Mucosa of descending colon (tissue), 3 donors: ENCODE measurements around the gene SNPH. TPM values are rescaled to one million over a fixed set of nuclear protein-coding genes. Genes with fewer than 3 reads are reported as not detected.

Source experiments
- ATAC-seq: fragments of 200-7000 bp; cut with Tn5 transposase; one replicate; pipeline ENCODE4 v1.9.1; 2020; ENCODE audit warnings: mild to moderate bottlenecking, moderate library complexity
- DNase-seq, 3 donors: peaks; one replicate each; pipeline ENCODE4 v3.0.0-alpha.2; 2020
- H3K36me3 ChIP-seq: fragments of 200-600 bp; one replicate; pipeline ENCODE4 v1.8.0; 2021; ENCODE audit warnings: low read depth, mild to moderate bottlenecking
- H3K4me1 ChIP-seq: fragments of 200-600 bp; one replicate; pipeline ENCODE4 v1.8.0; 2021; ENCODE audit warnings: low read depth, mild to moderate bottlenecking
- H3K4me3 ChIP-seq: fragments of 200-600 bp; one replicate; pipeline ENCODE4 v1.8.0; 2021; ENCODE audit warnings: mild to moderate bottlenecking
- H3K9me3 ChIP-seq: fragments of 200-600 bp; one replicate; pipeline ENCODE4 v1.8.0; 2021; ENCODE audit warnings: mild to moderate bottlenecking
- intact Hi-C, 2 donors: fragments of 100-400 bp; cut with DNase I in 1 of 2; cut with micrococcal nuclease in 1 of 2; formaldehyde crosslinking; loops; one replicate each; pipeline versions ENCODE4 v1.11.0 to v1.11.1; 2022; cut with DNase I, micrococcal nuclease
- total RNA-seq, 3 donors: library from RNA; stranded (reverse); fragmentation: NEBNext Ultra II Directional in 2 of 3; extraction: Animal tissue kit (Norgen Biotek cat#: 25700) in 2 of 3; gene quantifications; one replicate each; pipeline versions ENCODE4 v1.2.1 to v1.2.4, GENCODE V29; 2021 to 2023
- TF ChIP-seq, protein P1 (sequence below): fragments of 200-600 bp; IDR thresholded peaks from one replicate; pipeline ENCODE4 v1.8.0; 2022; ENCODE audit warnings: antibody characterized with exemption, mild to moderate bottlenecking
- donor health status: DM: no; HTN: no; CAD: no; lungs with moderate emphysema.
- donor health status: DM: no; HTN: no; CAD: no.
- donor health status: DM: no; HTN: yes; CAD: no.

The SNPH gene
- total RNA-seq, 3 donors from 2014 or later: 1.1 to 11.7 (median 2.2) TPM

- TF ChIP-seq, protein P1, sequence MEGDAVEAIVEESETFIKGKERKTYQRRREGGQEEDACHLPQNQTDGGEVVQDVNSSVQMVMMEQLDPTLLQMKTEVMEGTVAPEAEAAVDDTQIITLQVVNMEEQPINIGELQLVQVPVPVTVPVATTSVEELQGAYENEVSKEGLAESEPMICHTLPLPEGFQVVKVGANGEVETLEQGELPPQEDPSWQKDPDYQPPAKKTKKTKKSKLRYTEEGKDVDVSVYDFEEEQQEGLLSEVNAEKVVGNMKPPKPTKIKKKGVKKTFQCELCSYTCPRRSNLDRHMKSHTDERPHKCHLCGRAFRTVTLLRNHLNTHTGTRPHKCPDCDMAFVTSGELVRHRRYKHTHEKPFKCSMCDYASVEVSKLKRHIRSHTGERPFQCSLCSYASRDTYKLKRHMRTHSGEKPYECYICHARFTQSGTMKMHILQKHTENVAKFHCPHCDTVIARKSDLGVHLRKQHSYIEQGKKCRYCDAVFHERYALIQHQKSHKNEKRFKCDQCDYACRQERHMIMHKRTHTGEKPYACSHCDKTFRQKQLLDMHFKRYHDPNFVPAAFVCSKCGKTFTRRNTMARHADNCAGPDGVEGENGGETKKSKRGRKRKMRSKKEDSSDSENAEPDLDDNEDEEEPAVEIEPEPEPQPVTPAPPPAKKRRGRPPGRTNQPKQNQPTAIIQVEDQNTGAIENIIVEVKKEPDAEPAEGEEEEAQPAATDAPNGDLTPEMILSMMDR: no peak
- no peaks in the 10 kb centered on the region for H3K9me3 ChIP-seq
- peaks cover 7% of the 10 kb centered on the region for H3K4me1 ChIP-seq
- ATAC-seq (no peak), DNase-seq (no peak)
- H3K36me3 ChIP-seq: no peaks in the 10 kb centered on the region
- H3K4me3 ChIP-seq: no peak overlapping the region
- intact Hi-C loops: no loop called here
These were observed 55.0 kb downstream of the SNPH start for GRCh38 chr20:1320902-1321653.

GRCh38 chr20:1321654-1321939, 55.5 kb downstream of the SNPH start:
- H3K36me3 ChIP-seq: no peaks in the 10 kb centered on the region
- TF ChIP-seq, protein P1: no peak

DNA sequence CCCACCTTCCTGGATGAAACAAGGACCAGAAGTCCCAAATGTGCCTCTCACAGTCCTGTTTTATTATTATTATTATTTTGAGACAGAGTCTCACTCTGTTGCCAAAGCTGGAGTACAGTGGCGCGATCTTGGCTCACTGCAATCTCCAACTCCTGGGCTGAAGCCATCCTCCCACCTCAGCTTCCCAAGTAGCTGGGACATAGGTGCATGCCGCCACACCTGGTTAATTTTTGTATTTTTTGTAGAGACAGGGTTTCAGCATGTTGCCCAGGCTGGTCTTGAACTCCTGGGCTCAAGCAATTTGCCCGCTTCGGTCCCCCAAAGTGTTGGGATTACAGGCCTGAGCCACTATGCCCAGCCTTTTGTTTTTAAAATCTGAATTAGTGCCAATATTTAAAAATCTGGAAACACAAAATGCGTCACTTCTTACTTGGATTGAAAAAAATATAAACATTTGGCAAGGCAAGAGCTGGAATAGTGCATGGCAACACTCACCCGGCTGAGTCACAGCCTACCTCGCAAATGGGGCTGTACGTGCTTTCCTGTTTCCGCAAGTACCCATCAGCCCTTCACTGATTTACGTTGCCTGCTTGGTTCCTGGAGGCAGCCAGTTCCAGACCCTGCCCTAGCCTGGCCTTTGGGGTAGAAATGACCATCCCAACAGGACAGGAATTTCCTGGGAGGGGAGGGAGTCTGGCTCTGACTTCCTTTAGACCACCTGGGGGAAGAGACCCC, 56.6 kb downstream of the SNPH start:
- no peaks in the 10 kb centered on the region for H3K9me3 ChIP-seq
- no peak for ATAC-seq
- intact Hi-C loops: no loop called here

More at GRCh38 chr20:1321654-1321939, 55.5 kb downstream of the SNPH start:
- DNase-seq (no peak), ATAC-seq (no peak)
- intact Hi-C loops: no loop called here
- no peak overlapping the region for H3K4me3 ChIP-seq
- H3K4me1 ChIP-seq: peaks cover 12% of the 10 kb centered on the region
- no peaks in the 10 kb centered on the region for H3K9me3 ChIP-seq

DNA sequence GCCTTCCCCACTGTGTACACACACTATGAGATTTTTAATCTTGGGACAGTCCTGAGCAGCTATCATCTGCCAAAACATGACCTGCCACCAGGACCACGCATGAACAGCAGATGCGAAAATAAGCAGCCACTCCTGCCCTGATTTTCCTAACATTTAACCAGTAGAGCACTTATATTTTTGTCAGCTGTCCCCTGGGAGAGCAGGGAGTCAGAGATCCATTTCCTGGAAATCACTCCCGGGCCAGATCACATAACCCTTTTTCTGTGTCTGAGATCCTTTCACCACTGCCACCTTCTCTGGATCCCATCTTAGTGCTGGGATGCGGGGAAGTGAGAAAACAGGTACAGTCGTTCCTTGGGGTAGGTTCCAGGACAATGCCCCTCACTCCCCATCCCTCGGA, 57.2 kb downstream of the SNPH start:
- TF ChIP-seq, protein P1: no peak
- Histone ChIP-seq H3K9me3 (no peaks in the 10 kb centered on the region), H3K36me3 (no peaks in the 10 kb centered on the region), H3K4me1 (peaks cover 26% of the 10 kb centered on the region), H3K4me3 (no peak overlapping the region)
- intact Hi-C loops: no loop called here
- DNase-seq: no peak
- ATAC-seq: no peak

More for the DNA sequence above, 56.6 kb downstream of the SNPH start:
- Histone ChIP-seq H3K4me3 (no peak overlapping the region), H3K4me1 (peaks cover 23% of the 10 kb centered on the region), H3K36me3 (no peaks in the 10 kb centered on the region)
- peak in 1 of 3 donors; percentile 62 for DNase-seq
- TF ChIP-seq, protein P1: no peak

DNA sequence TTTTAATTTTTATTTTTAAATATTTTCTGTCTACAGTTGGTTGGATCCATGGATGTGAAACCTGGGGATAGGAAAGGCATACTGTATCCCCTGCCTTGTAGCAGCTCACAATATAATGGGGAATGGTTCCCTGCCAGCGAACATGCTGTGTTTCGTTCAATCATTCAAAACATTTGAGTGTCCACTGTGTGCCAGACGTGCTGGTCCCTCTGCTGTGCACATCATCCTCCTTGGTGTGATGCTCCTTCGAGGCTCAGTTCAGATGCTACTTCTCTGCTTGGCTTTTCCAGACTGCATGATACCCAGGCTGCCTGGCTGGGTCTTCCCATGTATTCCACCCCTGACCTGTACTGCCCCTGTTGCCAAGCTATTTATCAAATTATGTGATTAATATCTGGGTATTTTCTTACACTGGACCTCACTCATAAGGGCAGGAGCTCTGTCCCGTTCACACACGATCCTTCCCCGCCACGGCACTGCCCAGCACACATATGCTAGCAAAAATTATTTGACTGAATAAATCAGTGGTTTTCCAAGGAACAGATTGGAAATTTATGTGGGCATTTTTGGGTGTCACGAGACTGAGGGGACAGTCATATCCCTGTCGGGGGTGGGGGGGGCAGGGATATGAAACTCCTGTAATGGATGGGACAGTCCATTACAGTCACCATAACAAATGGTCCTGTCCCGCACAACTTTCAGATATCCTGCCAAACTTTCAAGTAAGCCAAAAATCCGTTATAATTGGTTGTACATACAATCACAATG, 57.9 kb downstream of the SNPH start:
- Histone ChIP-seq H3K4me1 (peaks cover 26% of the 10 kb centered on the region), H3K36me3 (no peaks in the 10 kb centered on the region), H3K9me3 (no peaks in the 10 kb centered on the region), H3K4me3 (no peak overlapping the region)
- ATAC-seq: no peak
- intact Hi-C loops: no loop called here
- TF ChIP-seq, protein P1: no peak
- DNase-seq: no peak
